Astrocyte (in vitro differentiated cells and primary cell): ENCODE data around the gene MLST8. TPM values are rescaled to one million over a fixed set of nuclear protein-coding genes. Genes with fewer than 3 reads are reported as not detected.

Source experiments
- DNase-seq: peaks from one replicate; pipeline ENCODE4 v3.0.0-alpha.2; 2010; ENCODE audit warnings: low read depth
- FAIRE-seq: peaks from 2 replicates; lab custom pipeline; 2011; peaks lifted over from hg19 to GRCh38; lab: Jason Lieb, UNC
- H2AFZ ChIP-seq: 2 replicates; pipeline ENCODE4 v1.6.0; 2012; ENCODE audit warnings: low read depth, low read length, inconsistent platforms
- H3K27ac ChIP-seq: 2 replicates; pipeline ENCODE4 v1.5.1; 2011; ENCODE audit warnings: low read depth, low read length, inconsistent platforms
- H3K27me3 ChIP-seq: 2 replicates; pipeline ENCODE4 v1.6.0; 2011; ENCODE audit warnings: low read length, inconsistent platforms; ENCODE audit not compliant: insufficient read depth
- H3K36me3 ChIP-seq: 2 replicates; pipeline ENCODE4 v1.5.1; 2011; ENCODE audit warnings: low read length, inconsistent platforms; ENCODE audit not compliant: insufficient read depth
- H3K4me1 ChIP-seq: 2 replicates; pipeline ENCODE4 v1.5.1; 2011; ENCODE audit warnings: low read length, inconsistent platforms; ENCODE audit not compliant: insufficient read depth
- H3K4me2 ChIP-seq: 2 replicates; pipeline ENCODE4 v1.6.0; 2012; ENCODE audit warnings: low read length, inconsistent platforms
- H3K4me3 ChIP-seq: 2 replicates; pipeline ENCODE4 v1.5.1; 2011; ENCODE audit warnings: low read depth, mild to moderate bottlenecking, low read length, inconsistent platforms; ENCODE audit not compliant: insufficient read depth
- H3K79me2 ChIP-seq: 2 replicates; pipeline ENCODE4 v1.6.0; 2012; ENCODE audit warnings: mild to moderate bottlenecking, low read length, inconsistent platforms; ENCODE audit not compliant: insufficient read depth
- H3K9ac ChIP-seq: 2 replicates; pipeline ENCODE4 v1.6.0; 2012; ENCODE audit warnings: mild to moderate bottlenecking, low read length, inconsistent platforms
- H3K9me3 ChIP-seq: 2 replicates; pipeline ENCODE4 v1.5.1; 2012; ENCODE audit warnings: low read depth, mild to moderate bottlenecking, low read length, inconsistent platforms; ENCODE audit not compliant: insufficient read depth
- H4K20me1 ChIP-seq: 2 replicates; pipeline ENCODE4 v1.6.0; 2012; ENCODE audit warnings: low read length, inconsistent platforms; ENCODE audit not compliant: insufficient read depth
- H3K27ac Mint-ChIP-seq: one replicate; pipeline ENCODE4 v1.8.0; 2021; ENCODE audit warnings: mild to moderate bottlenecking, mixed read lengths; ENCODE audit not compliant: unreplicated experiment
- H3K27me3 Mint-ChIP-seq: one replicate; pipeline ENCODE4 v1.8.0; 2021; ENCODE audit warnings: low read depth, mixed read lengths; ENCODE audit not compliant: unreplicated experiment
- H3K36me3 Mint-ChIP-seq: one replicate; pipeline ENCODE4 v1.8.0; 2021; ENCODE audit warnings: low read depth, mixed read lengths; ENCODE audit not compliant: unreplicated experiment
- H3K4me1 Mint-ChIP-seq: one replicate; pipeline ENCODE4 v1.8.0; 2021; ENCODE audit warnings: low read depth, mixed read lengths; ENCODE audit not compliant: unreplicated experiment
- H3K4me3 Mint-ChIP-seq: one replicate; pipeline ENCODE4 v1.8.0; 2021; ENCODE audit warnings: mild to moderate bottlenecking, moderate library complexity, mixed read lengths; ENCODE audit not compliant: unreplicated experiment
- H3K9me3 Mint-ChIP-seq: one replicate; pipeline ENCODE4 v1.8.0; 2021; ENCODE audit warnings: mild to moderate bottlenecking, mixed read lengths; ENCODE audit not compliant: unreplicated experiment
- CTCF ChIP-seq: IDR thresholded peaks from 2 replicates; pipeline ENCODE4 v1.5.1; 2011; ENCODE audit warnings: low read depth, mild to moderate bottlenecking, inconsistent platforms, low read length, moderate library complexity; ENCODE audit not compliant: insufficient read depth
- EZH2 ChIP-seq: IDR thresholded peaks from 2 replicates; pipeline ENCODE4 v1.6.1; 2012; ENCODE audit warnings: mild to moderate bottlenecking, low read length, inconsistent platforms; ENCODE audit not compliant: insufficient read depth
- total RNA-seq: library from RNA; stranded (reverse); gene quantifications from 2 replicates; pipeline ENCODE4 v1.2.1, GENCODE V29; 2021

Gene MLST8
- total RNA-seq, 1 donor from 2014 or later: 34.7 TPM

- Mint-ChIP-seq H3K36me3 (peaks cover 4% of the 10 kb centered on the region), H3K4me1 (no peaks in the 10 kb centered on the region), H3K4me3 (no peak overlapping the region), H3K9me3 (no peaks in the 10 kb centered on the region), H3K27ac (no peak overlapping the region), H3K27me3 (no peaks in the 10 kb centered on the region)
- Histone ChIP-seq H3K27me3 (no peaks in the 10 kb centered on the region), H4K20me1 (peaks cover 37% of the 10 kb centered on the region), H3K4me3 (no peak overlapping the region), H3K27ac (no peak overlapping the region), H3K9me3 (no peaks in the 10 kb centered on the region), H3K9ac (no peak overlapping the region), H3K79me2 (peaks cover 10% of the 10 kb centered on the region), H2AFZ (no peak overlapping the region), H3K36me3 (peaks cover 5% of the 10 kb centered on the region), H3K4me1 (no peaks in the 10 kb centered on the region), H3K4me2 (no peak overlapping the region)
- FAIRE-seq (no peak), DNase-seq (no peak)
- TF ChIP-seq CTCF (no peak), EZH2 (no peak)
Measured at GRCh38 chr16:2170587-2171435, 34.4 kb upstream of the MLST8 start.

DNA sequence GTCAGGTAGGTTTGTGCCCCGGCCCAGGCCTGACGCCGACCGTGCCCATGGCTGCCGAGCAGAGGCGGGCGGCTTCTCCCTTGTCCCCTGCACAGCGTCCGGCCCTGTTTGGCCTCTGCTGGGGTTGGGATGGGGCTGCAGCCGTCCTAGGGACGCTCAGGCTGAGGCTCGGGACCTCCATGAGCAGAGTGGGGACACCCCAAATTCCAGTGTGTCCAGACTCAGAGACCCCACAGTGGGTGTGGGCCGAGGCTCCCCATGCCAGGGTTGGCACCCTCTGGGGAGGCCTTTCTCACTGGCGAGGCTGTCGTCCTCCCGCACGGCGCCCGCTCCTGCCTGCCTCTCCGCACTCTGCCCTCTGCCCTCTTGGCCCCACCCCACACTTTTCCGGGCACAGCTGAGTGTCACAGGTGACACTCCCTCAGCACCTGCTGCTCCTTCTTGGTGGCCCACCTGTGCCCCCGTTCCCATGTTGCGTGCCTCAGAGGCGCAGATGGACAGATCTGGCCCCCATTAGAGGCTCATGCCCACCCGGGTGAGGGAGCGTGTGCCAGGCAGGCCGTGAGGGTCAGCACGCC lies 33.6 kb upstream of the MLST8 start:
- Histone ChIP-seq H3K4me1 (no peaks in the 10 kb centered on the region), H3K27me3 (no peaks in the 10 kb centered on the region), H3K36me3 (peaks cover 2% of the 10 kb centered on the region), H2AFZ (no peak overlapping the region), H3K9me3 (no peaks in the 10 kb centered on the region), H3K79me2 (peaks cover 1% of the 10 kb centered on the region), H3K9ac (no peak overlapping the region), H4K20me1 (peaks cover 28% of the 10 kb centered on the region), H3K4me3 (no peak overlapping the region), H3K27ac (no peak overlapping the region), H3K4me2 (no peak overlapping the region)
- H3K4me1 Mint-ChIP-seq: no peaks in the 10 kb centered on the region
- peaks cover 5% of the 10 kb centered on the region for H3K36me3 Mint-ChIP-seq
- H3K27me3 Mint-ChIP-seq: no peaks in the 10 kb centered on the region
- H3K9me3 Mint-ChIP-seq: no peaks in the 10 kb centered on the region
- TF ChIP-seq EZH2: no peak
- TF ChIP-seq CTCF: no peak
- no peak for DNase-seq
- no peak overlapping the region for H3K4me3 Mint-ChIP-seq
- no peak for FAIRE-seq
- H3K27ac Mint-ChIP-seq: peak overlapping the region; percentile 53
